HG03097 (cell line): ENCODE results near the gene ZNF677.
"Not testable (repeated sequence)": the region's sequence is repeated elsewhere in the genome, so short reads cannot be mapped to it uniquely, and the experiment has no call there.

ENCODE experiments used
- ATAC-seq: cut with Tn5 transposase; IDR thresholded peaks from one replicate; pipeline ENCODE4 v1.9.1; 2021; ENCODE audit not compliant: unreplicated experiment, low FRiP score

ZNF677 gene

GRCh38 chr19:53195265-53195903 is 59.3 kb downstream of the ZNF677 start:
- ATAC-seq = no peak

GRCh38 chr19:53193535-53194222 is 61.0 kb downstream of the ZNF677 start:
- no peak for ATAC-seq

- no peak for ATAC-seq
These were observed 61.7 kb downstream of the ZNF677 start, which contains the start of gene ZNF665 for GRCh38 chr19:53192771-53193534. ZNF665 (minus strand) TSS chr19:53193358; CDS start chr19:53182898, 10,460 bp downstream.

- no peak for ATAC-seq
These were observed 64.4 kb downstream of the ZNF677 start for GRCh38 chr19:53190253-53190652.

- ATAC-seq = not testable (repeated sequence)
These were observed 64.9 kb downstream of the ZNF677 start for GRCh38 chr19:53189691-53190198.
